GM10847 (cell line): ENCODE data around the gene DDIT3.

Source experiments
- POLR2A ChIP-seq: IDR thresholded peaks from 2 replicates; pipeline ENCODE4 v1.6.1; 2011; ENCODE audit not compliant: insufficient read length; ENCODE audit errors: extremely low read depth

The DDIT3 gene

DNA sequence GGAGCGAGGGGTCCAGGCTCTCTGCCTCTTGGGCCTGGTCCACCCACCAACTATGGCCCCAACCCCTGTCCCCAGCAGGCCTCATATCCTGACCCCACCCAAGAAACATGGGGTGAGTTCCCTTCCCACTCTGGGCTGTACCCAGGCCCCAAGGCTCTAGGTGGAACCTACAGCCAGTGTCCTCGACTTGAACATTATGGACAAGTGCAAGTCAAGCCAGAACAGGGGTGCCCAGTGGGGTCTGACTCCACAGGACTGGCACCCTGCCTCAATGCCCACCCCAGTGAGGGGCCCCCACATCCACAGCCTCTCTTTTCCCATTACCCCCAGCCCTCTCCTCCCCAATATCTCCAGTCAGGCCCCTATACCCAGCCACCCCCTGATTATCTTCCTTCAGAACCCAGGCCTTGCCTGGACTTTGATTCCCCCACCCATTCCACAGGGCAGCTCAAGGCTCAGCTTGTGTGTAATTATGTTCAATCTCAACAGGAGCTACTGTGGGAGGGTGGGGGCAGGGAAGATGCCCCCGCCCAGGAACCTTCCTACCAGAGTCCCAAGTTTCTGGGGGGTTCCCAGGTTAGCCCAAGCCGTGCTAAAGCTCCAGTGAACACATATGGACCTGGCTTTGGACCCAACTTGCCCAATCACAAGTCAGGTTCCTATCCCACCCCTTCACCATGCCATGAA is 49.2 kb downstream of the DDIT3 start:
- no peak for TF ChIP-seq POLR2A

DNA sequence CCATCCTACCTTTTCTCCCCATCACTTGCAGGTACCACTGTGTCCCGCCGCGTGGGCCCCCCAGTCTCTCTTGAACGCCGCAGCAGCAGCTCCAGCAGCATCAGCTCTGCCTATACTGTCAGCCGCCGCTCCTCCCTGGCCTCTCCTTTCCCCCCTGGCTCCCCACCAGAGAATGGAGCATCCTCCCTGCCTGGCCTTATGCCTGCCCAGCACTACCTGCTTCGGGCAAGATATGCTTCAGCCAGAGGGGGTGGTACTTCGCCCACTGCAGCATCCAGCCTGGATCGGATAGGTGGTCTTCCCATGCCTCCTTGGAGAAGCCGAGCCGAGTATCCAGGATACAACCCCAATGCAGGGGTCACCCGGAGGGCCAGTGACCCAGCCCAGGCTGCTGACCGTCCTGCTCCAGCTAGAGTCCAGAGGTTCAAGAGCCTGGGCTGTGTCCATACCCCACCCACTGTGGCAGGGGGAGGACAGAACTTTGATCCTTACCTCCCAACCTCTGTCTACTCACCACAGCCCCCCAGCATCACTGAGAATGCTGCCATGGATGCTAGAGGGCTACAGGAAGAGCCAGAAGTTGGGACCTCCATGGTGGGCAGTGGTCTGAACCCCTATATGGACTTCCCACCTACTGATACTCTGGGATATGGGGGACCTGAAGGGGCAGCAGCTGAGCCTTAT is 49.9 kb downstream of the DDIT3 start:
- no peak for TF ChIP-seq POLR2A

DNA sequence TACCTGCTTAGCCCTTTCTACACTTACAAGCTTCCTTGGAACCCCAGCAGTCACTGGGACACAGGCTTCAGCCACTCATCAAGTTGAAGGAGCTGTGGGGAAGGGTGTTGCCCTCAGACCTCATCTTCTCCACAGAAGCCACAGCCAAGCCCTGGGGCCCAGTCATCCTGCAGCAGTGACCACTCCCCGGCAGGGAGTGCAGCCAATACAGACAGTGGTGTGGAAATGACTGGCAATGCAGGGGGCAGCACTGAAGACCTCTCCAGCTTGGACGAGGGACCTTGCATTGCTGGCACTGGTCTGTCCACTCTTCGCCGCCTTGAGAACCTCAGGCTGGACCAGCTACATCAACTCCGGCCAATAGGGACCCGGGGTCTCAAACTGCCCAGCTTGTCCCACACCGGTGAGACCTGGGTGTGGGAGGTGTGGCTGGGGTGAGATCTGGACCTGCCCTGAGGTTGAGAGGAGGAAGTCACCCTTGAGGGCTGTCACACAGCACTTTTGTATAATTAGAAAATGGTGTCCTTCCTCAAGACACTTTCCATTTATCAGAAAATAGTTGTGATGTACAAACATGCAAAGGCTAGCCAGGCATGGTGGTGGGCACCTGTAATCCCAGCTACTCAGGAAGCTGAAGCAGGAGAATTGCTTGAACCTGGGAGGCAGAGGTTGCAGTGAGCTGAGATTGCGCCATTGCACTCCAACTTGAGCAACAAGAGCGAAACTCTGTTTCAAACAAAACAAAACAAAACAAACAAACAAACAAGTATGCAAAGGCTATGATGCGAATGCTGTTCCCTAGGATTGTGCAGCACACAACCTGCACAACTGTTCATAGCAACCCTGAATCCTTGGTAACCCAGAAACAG is 50.8 kb downstream of the DDIT3 start:
- TF ChIP-seq POLR2A: no peak

DNA sequence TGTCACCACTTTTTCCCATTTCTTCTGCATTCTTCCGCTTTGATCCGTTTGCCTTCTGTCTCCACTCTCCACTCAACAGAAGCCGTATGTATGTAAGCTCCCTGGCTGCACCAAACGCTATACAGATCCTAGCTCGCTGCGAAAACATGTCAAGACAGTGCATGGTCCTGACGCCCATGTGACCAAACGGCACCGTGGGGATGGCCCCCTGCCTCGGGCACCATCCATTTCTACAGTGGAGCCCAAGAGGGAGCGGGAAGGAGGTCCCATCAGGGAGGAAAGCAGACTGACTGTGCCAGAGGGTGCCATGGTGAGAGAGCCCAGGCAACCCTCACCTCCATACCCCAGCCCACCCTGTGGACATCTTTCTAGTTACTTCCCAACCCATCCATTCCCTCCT is 52.4 kb downstream of the DDIT3 start:
- no peak for TF ChIP-seq POLR2A

DNA sequence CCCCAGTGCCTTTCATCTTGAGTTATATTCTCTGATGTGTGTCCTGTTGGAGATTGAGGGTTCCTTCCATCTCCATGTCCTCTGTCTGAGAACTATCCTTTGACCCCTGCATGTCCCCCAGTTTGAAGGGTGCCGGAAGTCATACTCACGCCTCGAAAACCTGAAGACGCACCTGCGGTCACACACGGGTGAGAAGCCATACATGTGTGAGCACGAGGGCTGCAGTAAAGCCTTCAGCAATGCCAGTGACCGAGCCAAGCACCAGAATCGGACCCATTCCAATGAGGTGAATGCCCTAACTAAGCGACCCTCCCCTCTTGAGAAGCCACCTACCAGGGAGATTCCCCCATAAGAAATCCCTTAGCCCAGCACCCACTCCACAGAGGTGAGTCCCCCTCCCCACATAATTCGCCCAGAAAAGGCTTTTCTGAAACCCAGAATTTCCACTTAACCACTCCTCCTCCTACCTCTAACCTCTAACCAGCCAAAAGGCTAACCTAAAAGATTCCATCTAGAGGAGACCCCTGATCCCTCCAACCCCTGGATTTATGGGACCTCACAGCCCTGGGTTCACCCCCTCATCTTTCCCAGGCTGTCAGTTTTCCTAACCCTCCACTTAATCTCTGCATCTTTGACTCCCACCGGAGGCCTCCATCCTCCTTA is 53.0 kb downstream of the DDIT3 start:
- no peak for TF ChIP-seq POLR2A
